Coronary artery (tissue), 2 donors: ENCODE results near the gene BCL2L11.

Experiments used
- DNase-seq: peaks from one replicate; pipeline ENCODE4 v3.0.0-alpha.2; 2017; ENCODE audit warnings: low spot score
- H3K27ac ChIP-seq, 2 donors: fragments of 200-600 bp; sonication (generic); one replicate each; pipeline ENCODE4 v1.5.1; 2016 to 2019
- H3K4me3 ChIP-seq: fragments of 200-600 bp; sonication (generic); 2 replicates; pipeline ENCODE4 v1.5.1; 2016; ENCODE audit warnings: mild to moderate bottlenecking, moderate library complexity
- TF ChIP-seq, protein P1 (sequence below): fragments of 200-600 bp; sonication (generic); IDR thresholded peaks from one replicate; pipeline ENCODE4 v1.5.1; 2019; ENCODE audit warnings: antibody characterized with exemption

Gene BCL2L11

DNA sequence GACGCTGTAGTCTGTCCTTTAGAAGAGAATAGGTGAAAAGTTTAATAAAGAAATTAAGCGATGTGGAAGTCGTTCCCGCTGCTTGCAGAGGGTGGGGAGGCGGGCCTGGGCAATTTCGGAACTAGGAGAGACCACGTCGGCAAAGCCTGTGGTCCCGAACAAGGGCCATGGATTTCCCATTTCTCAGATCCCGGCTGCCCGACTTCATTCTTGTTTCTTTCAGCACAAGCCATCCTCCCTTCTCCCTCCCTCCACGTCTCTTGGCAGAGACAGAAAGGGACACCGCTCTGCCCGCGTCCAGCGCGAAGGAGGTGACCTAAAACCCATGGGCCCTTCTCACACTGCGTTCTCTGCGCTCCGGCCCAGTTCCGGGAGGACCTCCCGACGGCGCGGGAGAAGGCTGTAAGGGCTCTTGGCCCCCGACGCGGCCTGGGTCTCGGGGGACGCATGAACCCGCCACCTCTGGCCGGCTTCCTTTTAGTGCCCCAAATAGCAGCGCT, 2.2 kb upstream of the BCL2L11 start:
- no peak for DNase-seq
- H3K4me3 ChIP-seq = peak overlapping the region; percentile 90

DNA sequence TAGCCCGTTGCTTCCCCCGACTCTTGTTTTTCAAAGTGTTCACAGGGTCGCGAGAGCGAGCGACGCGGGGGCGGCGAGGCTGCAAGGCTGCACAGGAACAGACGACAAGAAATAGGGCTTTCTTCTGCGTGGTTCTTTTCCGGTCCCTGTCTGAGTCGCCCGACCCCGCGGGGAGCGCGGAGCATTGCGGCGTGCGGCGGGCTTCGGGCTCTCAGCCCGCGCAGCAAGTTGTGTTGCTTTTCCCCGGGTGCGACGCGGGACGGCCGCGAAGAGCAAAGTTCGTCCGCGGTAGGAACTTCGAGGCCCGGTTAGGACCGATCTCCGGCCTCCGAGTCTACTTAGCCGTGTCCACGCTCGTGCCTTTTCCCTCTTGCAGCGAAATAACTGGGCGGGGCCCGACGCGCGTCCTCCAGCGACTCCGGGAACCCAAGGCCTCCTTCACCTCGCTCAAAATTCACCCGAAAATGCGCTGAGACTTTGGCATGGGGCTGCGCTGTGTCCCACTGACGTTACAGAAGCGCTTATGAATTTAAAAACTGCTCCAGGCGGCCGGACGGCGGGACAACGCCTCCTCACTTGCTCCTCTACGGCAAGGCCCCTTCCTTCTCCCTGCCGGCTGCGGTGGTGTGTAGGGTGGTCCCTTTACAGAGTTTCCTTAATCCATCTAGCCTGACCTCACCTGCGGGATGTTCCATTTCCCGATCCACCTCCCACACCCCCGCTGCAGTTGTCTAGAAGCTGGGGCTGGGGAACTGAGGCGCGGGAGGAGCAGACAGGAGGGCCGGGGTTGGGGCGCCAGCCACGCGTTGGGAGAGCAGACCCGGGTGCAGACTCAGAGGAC, 1.5 kb upstream of the BCL2L11 start:
- Histone ChIP-seq H3K27ac (peak overlapping the region in 1 of 2 donors; percentile 35), H3K4me3 (peak overlapping the region; percentile 90)
- no peak for DNase-seq
- TF ChIP-seq, protein P1, sequence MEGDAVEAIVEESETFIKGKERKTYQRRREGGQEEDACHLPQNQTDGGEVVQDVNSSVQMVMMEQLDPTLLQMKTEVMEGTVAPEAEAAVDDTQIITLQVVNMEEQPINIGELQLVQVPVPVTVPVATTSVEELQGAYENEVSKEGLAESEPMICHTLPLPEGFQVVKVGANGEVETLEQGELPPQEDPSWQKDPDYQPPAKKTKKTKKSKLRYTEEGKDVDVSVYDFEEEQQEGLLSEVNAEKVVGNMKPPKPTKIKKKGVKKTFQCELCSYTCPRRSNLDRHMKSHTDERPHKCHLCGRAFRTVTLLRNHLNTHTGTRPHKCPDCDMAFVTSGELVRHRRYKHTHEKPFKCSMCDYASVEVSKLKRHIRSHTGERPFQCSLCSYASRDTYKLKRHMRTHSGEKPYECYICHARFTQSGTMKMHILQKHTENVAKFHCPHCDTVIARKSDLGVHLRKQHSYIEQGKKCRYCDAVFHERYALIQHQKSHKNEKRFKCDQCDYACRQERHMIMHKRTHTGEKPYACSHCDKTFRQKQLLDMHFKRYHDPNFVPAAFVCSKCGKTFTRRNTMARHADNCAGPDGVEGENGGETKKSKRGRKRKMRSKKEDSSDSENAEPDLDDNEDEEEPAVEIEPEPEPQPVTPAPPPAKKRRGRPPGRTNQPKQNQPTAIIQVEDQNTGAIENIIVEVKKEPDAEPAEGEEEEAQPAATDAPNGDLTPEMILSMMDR = no peak

More for the DNA sequence above, 2.2 kb upstream of the BCL2L11 start:
- H3K27ac ChIP-seq = peak overlapping the region in 1 of 2 donors; percentile 35
- TF ChIP-seq, protein P1 = no peak

DNA sequence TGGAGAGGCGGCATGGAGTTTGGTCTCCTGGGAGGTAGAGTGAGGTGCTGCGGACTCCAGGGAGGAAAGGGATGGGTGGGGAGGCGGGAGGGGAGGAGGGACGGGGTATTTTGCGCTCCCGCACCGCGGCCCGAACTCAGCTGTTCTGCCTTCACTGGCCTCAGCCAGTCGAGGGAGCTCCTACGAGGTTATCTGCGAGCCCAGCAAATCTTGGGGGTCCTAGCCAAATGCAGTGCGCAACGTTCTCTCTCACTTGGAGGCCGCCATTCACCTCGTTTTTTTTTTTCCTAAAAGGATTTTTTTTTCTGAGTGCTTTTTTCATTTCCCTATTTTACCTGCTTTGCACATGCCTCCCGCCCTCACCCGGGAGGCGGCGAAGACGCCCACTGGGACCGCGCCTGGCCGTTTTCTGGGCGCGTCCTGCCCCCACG, 877 bp upstream of the BCL2L11 start:
- Histone ChIP-seq H3K27ac (peak overlapping the region in 1 of 2 donors; percentile 88), H3K4me3 (peak overlapping the region; percentile 90)
- no peak for DNase-seq
- TF ChIP-seq, protein P1 = no peak

DNA sequence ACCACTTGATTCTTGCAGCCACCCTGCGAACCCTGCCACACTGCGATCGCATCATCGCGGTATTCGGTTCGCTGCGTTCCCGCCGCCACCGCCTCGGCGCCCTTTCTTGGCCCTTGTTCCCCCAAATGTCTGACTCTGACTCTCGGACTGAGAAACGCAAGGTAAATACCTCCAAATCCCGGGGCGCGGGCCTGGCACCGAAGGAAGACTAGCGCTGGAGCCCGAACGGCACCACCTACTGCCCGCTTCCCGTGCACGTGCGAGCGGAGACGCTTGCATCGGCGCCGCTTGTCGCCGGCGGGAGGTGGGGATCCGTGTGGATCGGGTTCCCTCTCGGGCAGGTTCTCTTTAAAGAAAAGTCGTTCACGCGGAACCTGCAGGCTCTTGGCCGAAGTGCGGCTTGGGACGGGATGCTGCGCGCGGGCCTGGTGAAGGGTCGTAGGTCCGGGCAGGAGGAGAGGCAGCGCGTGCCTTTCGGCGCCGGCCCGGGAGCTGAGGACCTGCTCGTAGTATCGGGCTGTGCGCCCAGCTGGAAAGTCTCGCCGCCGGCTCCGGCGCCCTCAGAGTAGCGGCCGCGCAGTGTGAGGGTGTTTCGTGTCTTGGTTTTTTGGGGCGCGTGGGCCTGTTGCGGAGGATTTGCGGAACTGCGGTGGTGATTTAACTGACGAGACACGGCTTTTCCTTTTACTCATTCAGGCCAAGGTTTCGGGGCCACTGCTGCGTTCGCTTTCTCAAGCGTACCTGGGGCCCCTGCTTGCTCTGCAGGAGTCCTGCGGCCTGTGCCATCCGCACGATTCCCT, 514 bp downstream of the BCL2L11 start:
- Histone ChIP-seq H3K4me3 (peak overlapping the region; percentile 90), H3K27ac (peak overlapping the region; percentile 70 to 88)
- DNase-seq = peak; percentile 76
- TF ChIP-seq, protein P1 = no peak

DNA sequence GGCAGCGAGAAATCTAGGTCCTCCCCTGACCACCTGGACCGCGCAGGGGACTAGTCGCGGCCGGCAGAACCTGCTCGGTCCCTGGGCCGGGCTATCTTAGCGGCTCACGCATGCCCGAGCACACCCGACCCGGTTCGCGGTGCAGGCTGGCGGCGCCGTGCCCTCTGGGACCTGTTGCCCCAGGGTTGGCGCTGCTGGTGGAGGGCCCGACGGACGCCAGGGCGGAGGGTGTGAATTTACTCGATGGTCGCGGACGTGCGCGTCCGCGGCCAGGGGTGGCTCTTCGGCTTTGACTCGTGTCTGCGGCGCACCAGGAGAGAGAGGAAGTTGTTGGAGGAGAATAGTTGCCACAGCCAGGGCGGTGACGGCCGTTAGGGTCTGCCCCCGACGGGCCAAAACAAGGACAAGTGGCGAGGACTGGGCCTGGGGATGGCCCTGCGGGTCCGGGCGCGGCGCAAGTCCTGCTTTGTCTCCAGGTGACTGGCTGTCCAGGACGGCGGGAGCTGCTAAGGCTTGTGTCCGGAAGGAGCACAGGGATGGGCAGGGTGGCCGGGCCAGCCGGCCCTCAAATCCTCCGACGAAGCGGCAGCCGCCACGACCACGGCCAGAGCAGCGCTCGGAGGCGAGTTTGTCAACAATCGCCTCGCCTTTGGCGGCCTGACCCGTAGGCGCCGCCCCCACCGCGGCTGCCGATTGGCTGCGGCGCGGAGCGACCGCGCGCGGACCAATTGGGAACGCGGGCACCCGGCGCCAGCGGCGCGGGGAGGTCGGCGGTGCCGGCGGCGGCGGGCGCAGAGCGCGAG, 1.3 kb downstream of the BCL2L11 start:
- peak; percentile 93 for DNase-seq

More for the DNA sequence above, 1.3 kb downstream of the BCL2L11 start:
- H3K27ac ChIP-seq = peak overlapping the region; percentile 70 to 88
- peak overlapping the region; percentile 90 for H3K4me3 ChIP-seq
- TF ChIP-seq, protein P1 = no peak
